Peyer's patch (tissue), 4 donors: ENCODE measurements around the gene PIAS3.

Source experiments
- POLR2A ChIP-seq, 2 donors: fragments of 450-650 bp; IDR thresholded peaks; one replicate each; pipeline ENCODE4 v1.5.1; 2017; ENCODE audit warnings: antibody characterized with exemption in 2 of 2, mild to moderate bottlenecking in 2 of 2, moderate library complexity in 2 of 2
- TF ChIP-seq, protein P1 (sequence below), 6 experiments: fragments of 450-650 bp in 4 of 6; fragments of 200-600 bp in 2 of 6; sonication (generic) in 1 of 6; IDR thresholded peaks; one replicate each; pipeline ENCODE4 v1.5.1; 2017 to 2019; ENCODE audit warnings: antibody characterized with exemption in 6 of 6, mild to moderate bottlenecking in 3 of 6, moderate library complexity in 1 of 6

DNA sequence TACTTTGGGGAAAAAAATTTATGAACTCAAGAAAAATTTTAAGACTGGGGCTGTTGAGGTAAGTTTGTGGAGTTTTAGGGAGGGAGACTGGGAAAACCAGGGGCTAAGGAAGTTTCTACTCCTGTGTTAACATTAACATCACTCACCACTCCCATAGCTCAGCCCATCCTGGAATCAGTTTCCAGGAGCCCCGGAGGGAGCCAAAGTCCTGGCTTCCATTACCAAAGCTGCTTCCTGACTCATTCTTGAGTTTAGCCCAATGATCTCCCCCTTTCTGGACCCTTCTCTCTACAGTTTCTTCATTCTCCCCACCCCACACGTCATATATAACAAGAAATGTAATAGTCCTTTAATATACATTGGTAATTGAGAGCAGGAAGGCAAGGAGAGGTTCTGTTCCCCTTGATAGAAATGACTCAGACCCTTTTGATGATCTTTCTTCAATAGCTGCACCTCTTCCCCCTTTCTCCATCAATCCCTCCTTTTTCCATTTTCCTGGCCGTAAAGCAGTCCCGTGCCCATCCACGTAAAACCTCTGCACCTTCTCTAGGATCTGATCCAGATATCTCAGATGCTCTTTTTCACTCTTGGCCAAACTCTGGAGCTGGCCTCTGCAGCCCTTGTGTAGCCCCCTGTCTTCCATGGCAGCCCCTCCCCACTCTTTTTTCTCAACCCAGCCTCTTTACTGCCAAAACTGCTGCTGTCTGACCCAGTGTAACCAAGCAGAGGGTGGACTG, 4.6 kb upstream of the PIAS3 start:
- TF ChIP-seq, protein P1, sequence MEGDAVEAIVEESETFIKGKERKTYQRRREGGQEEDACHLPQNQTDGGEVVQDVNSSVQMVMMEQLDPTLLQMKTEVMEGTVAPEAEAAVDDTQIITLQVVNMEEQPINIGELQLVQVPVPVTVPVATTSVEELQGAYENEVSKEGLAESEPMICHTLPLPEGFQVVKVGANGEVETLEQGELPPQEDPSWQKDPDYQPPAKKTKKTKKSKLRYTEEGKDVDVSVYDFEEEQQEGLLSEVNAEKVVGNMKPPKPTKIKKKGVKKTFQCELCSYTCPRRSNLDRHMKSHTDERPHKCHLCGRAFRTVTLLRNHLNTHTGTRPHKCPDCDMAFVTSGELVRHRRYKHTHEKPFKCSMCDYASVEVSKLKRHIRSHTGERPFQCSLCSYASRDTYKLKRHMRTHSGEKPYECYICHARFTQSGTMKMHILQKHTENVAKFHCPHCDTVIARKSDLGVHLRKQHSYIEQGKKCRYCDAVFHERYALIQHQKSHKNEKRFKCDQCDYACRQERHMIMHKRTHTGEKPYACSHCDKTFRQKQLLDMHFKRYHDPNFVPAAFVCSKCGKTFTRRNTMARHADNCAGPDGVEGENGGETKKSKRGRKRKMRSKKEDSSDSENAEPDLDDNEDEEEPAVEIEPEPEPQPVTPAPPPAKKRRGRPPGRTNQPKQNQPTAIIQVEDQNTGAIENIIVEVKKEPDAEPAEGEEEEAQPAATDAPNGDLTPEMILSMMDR (IDR thresholded peaks at IDR 0.05), result no peak
- TF ChIP-seq POLR2A (IDR thresholded peaks at IDR 0.05), result no peak
